ENCODE measurements around the gene FAM162B.

Gene FAM162B

DNA sequence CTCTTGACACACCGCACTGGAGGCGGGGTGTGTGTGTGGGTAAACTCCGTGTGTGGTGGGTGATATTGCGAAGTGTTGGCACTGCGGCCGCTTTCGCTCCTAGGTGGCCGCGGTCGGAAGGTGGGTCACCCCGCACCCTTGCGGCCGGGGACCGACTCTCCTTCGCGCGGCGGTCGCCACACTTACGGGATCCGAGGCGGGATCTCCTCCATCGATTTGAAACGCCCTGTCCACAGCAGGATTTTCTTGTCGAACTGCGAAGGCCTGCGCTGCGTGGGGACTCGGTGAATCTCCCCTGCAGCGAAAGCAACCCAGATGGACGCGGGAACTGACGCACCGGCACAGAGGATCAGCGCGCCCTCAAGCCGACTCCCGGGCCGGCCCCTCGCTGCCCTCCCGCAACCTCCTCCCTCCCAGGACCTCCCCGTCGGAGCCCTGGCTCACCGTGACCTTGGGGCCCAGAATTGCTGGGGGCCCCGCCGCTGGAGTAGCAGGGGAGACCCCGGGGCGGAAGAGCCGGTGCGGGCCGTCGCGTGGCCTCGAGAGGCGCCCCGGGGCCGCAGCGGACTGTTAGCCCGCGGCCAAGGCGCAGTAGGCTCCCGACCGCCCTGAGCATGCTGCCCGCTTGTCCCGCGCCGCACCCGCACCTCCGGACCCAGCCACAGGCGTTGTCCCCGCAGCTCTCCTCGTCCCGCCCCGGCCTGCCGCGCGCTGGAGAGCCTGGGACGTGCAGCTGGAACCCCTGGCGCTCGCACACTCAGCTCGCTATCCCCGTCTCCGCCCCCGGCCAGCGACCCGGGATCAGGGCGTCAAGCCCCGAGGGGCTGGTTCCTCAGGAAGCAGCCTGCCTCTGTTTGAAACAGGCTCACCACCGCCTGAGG, at the start of gene FAM162B:
TSS of gene FAM162B (minus strand) at position 759 of the 881 bp plus-strand sequence. CDS start at position 616, 143 bp downstream.
- no peak for DNase-seq
- no peak within 1 kb of the TSS for H2AFZ ChIP-seq (ENCODE audit: low read depth, low read length)
- no peak within 1 kb of the TSS for H3K9ac ChIP-seq (ENCODE audit: low read depth, low read length)

GRCh38 chr6:116812051-116812650, 46.6 kb upstream of the FAM162B start:
- H3K27me3 ChIP-seq (ENCODE audit: insufficient read depth, low read length, poor library complexity): no peaks in the 10 kb centered on the region

More for the DNA sequence above, at the start of gene FAM162B:
- H3K4me1 ChIP-seq (ENCODE audit: insufficient read depth, low read length): no peaks in the 10 kb centered on the region
- H3K27ac ChIP-seq (ENCODE audit: low read length): no peak within 1 kb of the TSS
- H3K27me3 ChIP-seq (ENCODE audit: insufficient read depth, low read length, poor library complexity): no peaks in the 10 kb centered on the region
- no peak for ATAC-seq (ENCODE audit: insufficient read depth, low read depth)
- H3K79me2 ChIP-seq (ENCODE audit: insufficient read depth, low read length): no peaks in the 10 kb centered on the region
- H3K4me2 ChIP-seq (ENCODE audit: insufficient read depth, low read length): no peak within 1 kb of the TSS
- H3K36me3 ChIP-seq (ENCODE audit: insufficient read depth, low read length): no peaks in the 10 kb centered on the region
- no peak within 1 kb of the TSS for H3K4me3 ChIP-seq (ENCODE audit: low read depth in 1 of 2, low read length in 2 of 2)
- H3K9me3 ChIP-seq (ENCODE audit: insufficient read depth, low read length, severe bottlenecking): no peaks in the 10 kb centered on the region
- TF ChIP-seq, protein P1, sequence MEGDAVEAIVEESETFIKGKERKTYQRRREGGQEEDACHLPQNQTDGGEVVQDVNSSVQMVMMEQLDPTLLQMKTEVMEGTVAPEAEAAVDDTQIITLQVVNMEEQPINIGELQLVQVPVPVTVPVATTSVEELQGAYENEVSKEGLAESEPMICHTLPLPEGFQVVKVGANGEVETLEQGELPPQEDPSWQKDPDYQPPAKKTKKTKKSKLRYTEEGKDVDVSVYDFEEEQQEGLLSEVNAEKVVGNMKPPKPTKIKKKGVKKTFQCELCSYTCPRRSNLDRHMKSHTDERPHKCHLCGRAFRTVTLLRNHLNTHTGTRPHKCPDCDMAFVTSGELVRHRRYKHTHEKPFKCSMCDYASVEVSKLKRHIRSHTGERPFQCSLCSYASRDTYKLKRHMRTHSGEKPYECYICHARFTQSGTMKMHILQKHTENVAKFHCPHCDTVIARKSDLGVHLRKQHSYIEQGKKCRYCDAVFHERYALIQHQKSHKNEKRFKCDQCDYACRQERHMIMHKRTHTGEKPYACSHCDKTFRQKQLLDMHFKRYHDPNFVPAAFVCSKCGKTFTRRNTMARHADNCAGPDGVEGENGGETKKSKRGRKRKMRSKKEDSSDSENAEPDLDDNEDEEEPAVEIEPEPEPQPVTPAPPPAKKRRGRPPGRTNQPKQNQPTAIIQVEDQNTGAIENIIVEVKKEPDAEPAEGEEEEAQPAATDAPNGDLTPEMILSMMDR (IDR thresholded peaks at IDR 0.05; ENCODE audit: borderline replicate concordance, extremely low read depth, low read length, poor library complexity, severe bottlenecking): no peak
- no peak for TF ChIP-seq EZH2 (IDR thresholded peaks at IDR 0.05; ENCODE audit: borderline replicate concordance, low read depth, low read length, severe bottlenecking)
- no peaks in the 10 kb centered on the region for H4K20me1 ChIP-seq (ENCODE audit: insufficient read depth, low read length)

DNA sequence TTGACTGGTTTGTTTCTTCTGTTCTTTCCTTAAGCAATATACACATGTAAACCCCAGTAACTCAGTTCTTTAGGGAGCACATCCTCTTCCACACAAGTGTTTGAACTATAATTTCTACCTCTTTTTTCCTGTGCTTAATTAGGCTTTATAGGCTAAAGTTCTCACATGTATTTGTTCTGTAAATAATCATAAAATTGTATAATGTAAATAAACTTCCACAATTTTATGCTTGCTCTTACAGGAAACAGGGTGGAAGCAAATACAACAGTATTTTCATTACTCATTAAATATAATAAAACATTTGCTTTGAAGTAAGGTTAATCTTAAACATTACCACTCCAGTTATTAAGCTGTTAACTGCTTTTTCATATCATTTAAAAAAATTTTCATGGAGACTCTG, 36.5 kb upstream of the FAM162B start:
- Histone ChIP-seq H3K36me3 (ENCODE audit: insufficient read depth, low read length) (no peaks in the 10 kb centered on the region), H3K4me2 (ENCODE audit: insufficient read depth, low read length) (no peak overlapping the region), H3K27me3 (ENCODE audit: insufficient read depth, low read length, poor library complexity) (peaks cover 4% of the 10 kb centered on the region), H3K9me3 (ENCODE audit: insufficient read depth, low read length, severe bottlenecking) (no peaks in the 10 kb centered on the region), H3K9ac (ENCODE audit: low read depth, low read length) (no peak overlapping the region), H3K79me2 (ENCODE audit: insufficient read depth, low read length) (no peaks in the 10 kb centered on the region), H3K4me1 (ENCODE audit: insufficient read depth, low read length) (no peaks in the 10 kb centered on the region), H3K4me3 (ENCODE audit: low read depth in 1 of 2, low read length in 2 of 2) (no peak overlapping the region), H3K27ac (ENCODE audit: low read length) (no peak overlapping the region), H2AFZ (ENCODE audit: low read depth, low read length) (no peak overlapping the region), H4K20me1 (ENCODE audit: insufficient read depth, low read length) (no peaks in the 10 kb centered on the region)
- DNase-seq (no peak), ATAC-seq (ENCODE audit: insufficient read depth, low read depth) (no peak)
- TF ChIP-seq EZH2 (IDR thresholded peaks at IDR 0.05; ENCODE audit: borderline replicate concordance, low read depth, low read length, severe bottlenecking): no peak
- TF ChIP-seq, protein P1 (IDR thresholded peaks at IDR 0.05; ENCODE audit: borderline replicate concordance, extremely low read depth, low read length, poor library complexity, severe bottlenecking): no peak

More at GRCh38 chr6:116812051-116812650, 46.6 kb upstream of the FAM162B start:
- no peaks in the 10 kb centered on the region for H4K20me1 ChIP-seq (ENCODE audit: insufficient read depth, low read length)
- H3K4me3 ChIP-seq (ENCODE audit: low read depth in 1 of 2, low read length in 2 of 2): no peak overlapping the region
- H3K27ac ChIP-seq (ENCODE audit: low read length): no peak overlapping the region
- H3K4me2 ChIP-seq (ENCODE audit: insufficient read depth, low read length): no peak overlapping the region
- H2AFZ ChIP-seq (ENCODE audit: low read depth, low read length): no peak overlapping the region
- no peak overlapping the region for H3K9ac ChIP-seq (ENCODE audit: low read depth, low read length)
- TF ChIP-seq, protein P1 (IDR thresholded peaks at IDR 0.05; ENCODE audit: borderline replicate concordance, extremely low read depth, low read length, poor library complexity, severe bottlenecking): no peak
- no peak for TF ChIP-seq EZH2 (IDR thresholded peaks at IDR 0.05; ENCODE audit: borderline replicate concordance, low read depth, low read length, severe bottlenecking)
- ATAC-seq (ENCODE audit: insufficient read depth, low read depth): no peak
- no peaks in the 10 kb centered on the region for H3K36me3 ChIP-seq (ENCODE audit: insufficient read depth, low read length)
- H3K79me2 ChIP-seq (ENCODE audit: insufficient read depth, low read length): no peaks in the 10 kb centered on the region
- H3K4me1 ChIP-seq (ENCODE audit: insufficient read depth, low read length): no peaks in the 10 kb centered on the region
- H3K9me3 ChIP-seq (ENCODE audit: insufficient read depth, low read length, severe bottlenecking): no peaks in the 10 kb centered on the region
- DNase-seq: no peak
